ENCODE data around the gene CDO1. TPM values are rescaled to one million over a fixed set of nuclear protein-coding genes. Genes with fewer than 3 reads are reported as not detected.
A peak's percentile ranks its signal among the peaks of the same experiment; 100 is the strongest.

Gene CDO1
- polyA plus RNA-seq, 2 of the 4 experiments (the other 2 are of a cell fraction), result not detected

GRCh38 chr5:115841382-115842088 is 25.1 kb upstream of the CDO1 start, which contains the start of the genes AP3S1 and ATG12 (continued):
- TF ChIP-seq EHF (CRISPR knock-in tag; IDR thresholded peaks at IDR 0.05), result 0 out of 2 replicates have a peak, but pooled peaks have one; percentile 40
- no peak for TF ChIP-seq POLR2AphosphoS2 (conservative IDR thresholded peaks at IDR 0.05; ENCODE audit: low read length)
- TF ChIP-seq KDM5A (IDR thresholded peaks at IDR 0.05), result peak; percentile 91

GRCh38 chr5:115840873-115841272 is 24.4 kb upstream of the CDO1 start:
- Histone ChIP-seq H3K4me3 (peak overlapping the region; percentile 90), H3K4me2 (peak overlapping the region; percentile 93), H3K27ac (peak overlapping the region; percentile 94 to 95), H3K9me3 (no peaks in the 10 kb centered on the region), H3K4me1 (peaks cover 30% of the 10 kb centered on the region; the same call in 2 of the 3 replicates)
- TF ChIP-seq HOXB13 (CRISPR knock-in tag; IDR thresholded peaks at IDR 0.05; ENCODE audit: low read depth) (no peak), CTCF (IDR thresholded peaks at IDR 0.05) (no peak), GATA3 (IDR thresholded peaks at IDR 0.05; ENCODE audit: borderline replicate concordance) (no peak), RCOR1 (IDR thresholded peaks at IDR 0.05; ENCODE audit: low read depth, low read length) (no peak), MAZ (IDR thresholded peaks at IDR 0.05; ENCODE audit: borderline replicate concordance, low read depth, low read length) (no peak), CBX8 (IDR thresholded peaks at IDR 0.05) (no peak), FOSB (CRISPR knock-in tag; IDR thresholded peaks at IDR 0.05) (no peak), REST (IDR thresholded peaks at IDR 0.05) (no peak)
- no peak for DNase-seq (ENCODE audit: low read depth in 1 of 2, low spot score in 1 of 2)
- no peak for FAIRE-seq
- CTCF ChIA-PET, result interaction anchor here (1.0 to 1.6 kb wide), 3 partner anchors 9 to 241 kb away, joined by 3 to 7 read pairs (median 3); no protein-coding TSS in a partner anchor
- no peak for ATAC-seq
- POLR2A ChIA-PET, result interaction anchor here (1.0 to 1.1 kb wide), 2 partner anchors 60 to 206 kb away, joined by 3 to 4 read pairs; no protein-coding TSS in a partner anchor
- 6% methylated on average over 5 of the region's 5 CpGs for WGBS (ENCODE audit: missing lambda C conversion rate)

- CTCF ChIA-PET, result interaction anchor here (0.6 to 1.5 kb wide), 11 partner anchors 12 to 527 kb away, joined by 3 to 7 read pairs (median 4); no protein-coding TSS in a partner anchor
- Histone ChIP-seq H3K27ac (no peak overlapping the region), H3K9me3 (no peaks in the 10 kb centered on the region), H3K4me1 (peaks cover 30% of the 10 kb centered on the region; the same call in 2 of the 3 replicates), H3K4me3 (no peak overlapping the region), H3K4me2 (peak overlapping the region; percentile 93)
- FAIRE-seq (no peak), ATAC-seq (no peak), DNase-seq (ENCODE audit: low read depth in 1 of 2, low spot score in 1 of 2) (peak; percentile 53 to 61)
- 51% methylated on average over 10 of the region's 10 CpGs for WGBS (ENCODE audit: missing lambda C conversion rate)
- POLR2A ChIA-PET, result interaction anchor here (0.5 kb wide), 1 partner anchor 176 kb away, joined by 3 read pairs; no protein-coding TSS in a partner anchor
- peak; percentile 33; the same call in 1 of the 3 replicates for TF ChIP-seq SMC3 (IDR thresholded peaks at IDR 0.05)
- TF ChIP-seq RAD21 (conservative IDR thresholded peaks at IDR 0.05 in 1 of 2, IDR thresholded peaks at IDR 0.05 in 1 of 2), result peak; percentile 44 to 51; a peak in 4 of 5 replicates
- peak; percentile 45 for TF ChIP-seq CTCF (IDR thresholded peaks at IDR 0.05)
- no peak for TF ChIP-seq RNF2 (IDR thresholded peaks at IDR 0.05; ENCODE audit: borderline replicate concordance, low read depth)
Measured at GRCh38 chr5:115838885-115839518, 22.5 kb upstream of the CDO1 start.

All from A549 (cell line).